PC-3 (cell line): Measurements from ENCODE around the gene TEX2.

Source experiments
- CTCF ChIP-seq: fragments of 300-600 bp; sonication (generic); conservative IDR thresholded peaks from 2 replicates; pipeline ENCODE4 v1.5.1; 2017; ENCODE audit warnings: antibody characterized with exemption, low read depth, mild to moderate bottlenecking, low read length
- EZH2phosphoT487 ChIP-seq: fragments of 300-600 bp; sonication (generic); IDR thresholded peaks from 2 replicates; pipeline ENCODE4 v1.6.1; 2018; ENCODE audit warnings: mild to moderate bottlenecking, antibody characterized with exemption, low read length, borderline replicate concordance

GRCh38 chr17:64245218-64246145 is 17.6 kb downstream of the TEX2 start:
- TF ChIP-seq CTCF (no peak), EZH2phosphoT487 (no peak)
